SIG-M5 treated with dmso at 0.1 percent for 504 hours (cell line): ENCODE data around the gene KCNIP4.

ENCODE experiments used
- DNase-seq: peaks from one replicate; lab custom pipeline; 2025; ENCODE audit not compliant: unreplicated experiment; lab: John Stamatoyannopoulos, UW

The KCNIP4 gene

GRCh38 chr4:21768349-21769310 lies 179.9 kb downstream of the KCNIP4 start:
- DNase-seq = peak; percentile 28

GRCh38 chr4:21765810-21766407 lies 182.7 kb downstream of the KCNIP4 start:
- peak; percentile 35 for DNase-seq

GRCh38 chr4:21763855-21764254 lies 184.7 kb downstream of the KCNIP4 start:
- no peak for DNase-seq

- no peak for DNase-seq
Observed at GRCh38 chr4:21757248-21757647, 191.3 kb downstream of the KCNIP4 start.

GRCh38 chr4:21753084-21753760 lies 195.3 kb downstream of the KCNIP4 start:
- DNase-seq = no peak

- DNase-seq = no peak
Observed at GRCh38 chr4:21752616-21753015, 196.0 kb downstream of the KCNIP4 start.

- no peak for DNase-seq
Observed at GRCh38 chr4:21749924-21750323, 198.6 kb downstream of the KCNIP4 start.

- no peak for DNase-seq
Observed at GRCh38 chr4:21749412-21749811, 199.2 kb downstream of the KCNIP4 start.

- no peak for DNase-seq
Observed at GRCh38 chr4:21744046-21744445, 204.5 kb downstream of the KCNIP4 start.

- no peak for DNase-seq
Observed at GRCh38 chr4:21742326-21742725, 206.2 kb downstream of the KCNIP4 start.

GRCh38 chr4:21738821-21739220 lies 209.8 kb downstream of the KCNIP4 start:
- DNase-seq = no peak

- no peak for DNase-seq
Observed at GRCh38 chr4:21735866-21736265, 212.7 kb downstream of the KCNIP4 start.

GRCh38 chr4:21733894-21734630 lies 214.5 kb downstream of the KCNIP4 start:
- no peak for DNase-seq

- DNase-seq = no peak
Observed at GRCh38 chr4:21728304-21728703, 220.3 kb downstream of the KCNIP4 start.

- DNase-seq = no peak
Observed at GRCh38 chr4:21726255-21726815, 222.2 kb downstream of the KCNIP4 start.

- no peak for DNase-seq
Observed at GRCh38 chr4:21722157-21722839, 226.3 kb downstream of the KCNIP4 start.

- DNase-seq = no peak
Observed at GRCh38 chr4:21716531-21716930, 232.0 kb downstream of the KCNIP4 start.

GRCh38 chr4:21710179-21710835 lies 238.3 kb downstream of the KCNIP4 start:
- DNase-seq = no peak

GRCh38 chr4:21709761-21710160 lies 238.8 kb downstream of the KCNIP4 start:
- no peak for DNase-seq

- no peak for DNase-seq
Observed at GRCh38 chr4:21709031-21709430, 239.5 kb downstream of the KCNIP4 start.
